Measurements from ENCODE around the gene ANAPC1.
"Not testable (repeated sequence)": the region's sequence is repeated elsewhere in the genome, so short reads cannot be mapped to it uniquely, and the experiment has no call there.

The ANAPC1 gene

DNA sequence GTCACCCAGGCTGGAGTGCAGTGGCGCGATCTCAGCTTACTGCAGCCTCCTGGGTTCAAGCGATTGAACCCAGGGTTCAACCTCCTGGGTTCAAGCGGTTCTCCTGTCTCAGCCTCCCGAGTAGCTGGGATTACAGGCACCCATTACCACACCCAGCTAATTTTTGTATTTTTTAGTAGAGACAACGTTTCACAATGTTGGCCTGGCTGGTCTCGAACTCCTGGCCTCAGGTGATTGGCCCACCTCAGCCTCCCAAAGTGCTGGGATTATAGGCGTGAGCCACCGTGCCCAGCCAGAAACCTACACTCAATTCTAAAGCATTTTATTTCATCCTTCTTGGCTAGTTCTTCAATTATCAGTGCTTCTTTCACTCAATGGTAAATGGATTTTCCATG is 21.5 kb upstream of the ANAPC1 start:
- DNase-seq (ENCODE audit: low spot score): not testable (repeated sequence)

DNA sequence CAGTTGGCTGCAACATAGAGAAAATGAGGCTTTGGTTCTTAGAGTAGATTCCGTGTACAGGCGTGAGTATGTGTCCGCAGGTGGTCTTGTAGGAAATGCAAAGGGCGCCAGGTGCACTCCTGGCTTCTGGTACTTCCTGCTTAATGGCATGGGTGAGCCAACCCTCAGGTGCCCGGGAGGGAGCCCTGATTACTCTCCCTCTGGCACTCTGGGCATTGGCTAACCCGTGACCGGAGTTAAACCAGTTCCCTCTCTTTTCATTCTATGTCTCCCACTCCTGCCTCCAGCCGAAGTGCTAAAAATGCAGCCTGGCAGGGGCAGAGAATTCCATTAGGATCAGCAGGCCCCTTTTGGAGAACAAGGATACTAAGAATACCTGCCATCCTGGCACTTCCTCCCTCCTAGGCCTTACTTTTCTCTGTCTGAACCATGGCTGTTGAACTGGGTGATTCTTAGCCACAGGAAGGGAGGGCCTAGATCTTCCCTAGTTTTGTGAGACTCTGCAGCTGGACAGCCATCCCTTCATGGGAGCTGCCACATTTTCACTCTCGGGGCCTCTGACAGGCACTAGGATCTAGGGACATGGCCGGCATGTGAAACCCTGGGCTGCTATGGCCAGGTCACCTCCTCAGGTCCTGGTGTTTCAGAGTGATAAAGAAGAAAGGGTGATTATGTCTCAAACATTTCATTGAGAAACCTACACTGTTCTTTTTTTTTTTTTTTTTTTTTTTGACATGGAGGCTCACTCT is 20.9 kb upstream of the ANAPC1 start:
- DNase-seq (ENCODE audit: low spot score): no peak

DNA sequence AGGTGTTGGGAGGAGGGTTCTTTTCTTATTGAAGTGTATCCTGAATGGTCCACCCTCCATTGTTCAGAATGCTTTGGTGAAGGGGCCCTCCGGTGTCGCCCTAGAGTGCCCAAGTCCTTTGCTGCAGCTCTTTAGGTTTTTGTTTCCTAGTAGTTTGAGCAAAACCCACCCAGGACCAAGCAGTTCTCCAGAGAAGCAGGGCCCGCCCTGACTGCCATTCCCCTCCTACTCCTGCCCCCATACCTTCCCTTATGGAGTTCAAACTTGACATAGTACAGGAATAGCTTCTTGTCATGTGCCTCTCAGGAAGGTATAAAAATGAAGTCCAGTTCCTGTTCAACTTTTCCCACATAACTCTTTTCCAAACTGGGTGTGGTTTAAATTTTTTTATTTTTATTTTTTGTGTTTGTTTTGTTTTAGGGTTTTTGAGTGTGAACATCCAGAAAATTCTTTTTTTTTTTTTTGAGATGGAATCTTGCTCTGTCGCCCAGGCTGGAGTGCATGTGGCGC is 20.0 kb upstream of the ANAPC1 start:
- no peak for DNase-seq (ENCODE audit: low spot score)

DNA sequence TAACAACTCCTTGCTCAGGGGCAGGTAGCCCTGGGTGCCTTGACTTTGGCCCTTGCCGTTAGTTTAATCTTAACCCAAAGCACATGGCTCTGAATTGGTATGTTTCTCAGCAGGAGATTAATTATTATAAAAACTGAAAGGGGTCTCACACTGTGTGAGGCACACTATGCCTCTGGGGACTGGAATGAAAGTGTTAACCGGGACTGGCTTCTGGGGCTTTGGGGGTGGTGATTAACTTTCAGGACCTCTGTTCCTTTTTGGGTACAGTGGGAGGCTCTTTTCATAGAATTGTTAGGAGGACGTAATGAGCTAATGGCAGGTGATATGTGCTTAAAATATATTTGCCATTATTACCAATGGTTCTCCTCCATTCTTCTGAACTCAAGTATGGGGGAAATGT is 19.5 kb upstream of the ANAPC1 start:
- no peak for DNase-seq (ENCODE audit: low spot score)

DNA sequence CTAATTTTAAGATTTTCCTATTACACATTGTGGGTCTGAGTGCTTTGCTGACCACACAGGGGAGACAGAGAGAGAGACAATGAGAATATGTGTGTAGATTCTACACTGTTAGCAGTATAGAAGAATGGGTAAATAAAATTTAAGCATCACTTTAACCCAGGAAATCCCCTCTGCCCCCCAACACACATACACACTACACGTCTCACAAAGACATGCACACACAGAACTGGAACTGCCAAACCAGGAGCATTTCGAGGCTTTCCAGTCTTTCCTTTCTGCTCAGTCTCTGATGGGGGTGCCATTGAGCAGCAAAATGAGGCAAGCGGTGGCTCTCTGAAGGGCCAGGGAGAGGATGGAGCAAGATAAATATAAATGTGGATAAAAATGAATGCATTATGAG is 16.9 kb upstream of the ANAPC1 start:
- DNase-seq (ENCODE audit: low spot score): no peak

DNA sequence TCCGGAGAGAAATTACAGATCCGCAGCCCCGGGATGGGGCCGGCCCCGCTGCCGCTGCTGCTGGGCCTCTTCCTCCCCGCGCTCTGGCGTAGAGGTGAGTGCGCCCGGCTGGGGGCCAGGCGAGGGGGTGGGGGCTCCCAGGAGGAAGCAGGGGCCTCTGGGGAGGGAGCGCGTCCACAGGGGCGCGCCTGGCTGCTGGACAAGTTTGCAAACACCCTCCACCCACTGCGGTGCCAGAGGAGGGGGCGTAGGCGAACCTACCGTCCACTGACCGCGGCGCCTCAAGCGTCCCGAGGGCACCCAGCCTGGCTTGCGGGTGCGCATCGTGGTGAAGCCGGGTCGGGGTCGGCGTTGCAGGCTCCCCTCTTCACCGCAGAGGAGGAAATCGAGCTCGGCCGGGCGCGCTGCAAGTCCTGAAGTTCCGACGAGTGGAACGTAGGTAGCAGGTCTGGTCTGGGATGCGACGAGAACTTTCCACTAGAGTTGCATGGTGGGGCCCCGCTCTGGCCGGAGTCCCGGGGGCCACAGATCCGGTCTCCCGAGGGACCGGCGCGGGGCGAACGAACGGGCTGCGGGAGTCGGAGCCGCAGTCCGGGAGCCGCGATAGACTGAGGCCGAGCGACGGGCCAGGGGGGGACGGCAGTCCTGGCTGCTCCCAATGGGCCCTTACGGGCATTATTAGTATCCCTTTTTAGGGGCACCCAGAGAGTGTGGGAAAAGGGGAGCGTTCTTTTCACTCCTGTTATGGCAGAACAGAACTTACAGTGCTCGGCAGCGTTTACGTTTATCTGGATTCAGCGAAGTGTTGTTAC is 14.9 kb upstream of the ANAPC1 start:
- no peak for DNase-seq (ENCODE audit: low spot score)

DNA sequence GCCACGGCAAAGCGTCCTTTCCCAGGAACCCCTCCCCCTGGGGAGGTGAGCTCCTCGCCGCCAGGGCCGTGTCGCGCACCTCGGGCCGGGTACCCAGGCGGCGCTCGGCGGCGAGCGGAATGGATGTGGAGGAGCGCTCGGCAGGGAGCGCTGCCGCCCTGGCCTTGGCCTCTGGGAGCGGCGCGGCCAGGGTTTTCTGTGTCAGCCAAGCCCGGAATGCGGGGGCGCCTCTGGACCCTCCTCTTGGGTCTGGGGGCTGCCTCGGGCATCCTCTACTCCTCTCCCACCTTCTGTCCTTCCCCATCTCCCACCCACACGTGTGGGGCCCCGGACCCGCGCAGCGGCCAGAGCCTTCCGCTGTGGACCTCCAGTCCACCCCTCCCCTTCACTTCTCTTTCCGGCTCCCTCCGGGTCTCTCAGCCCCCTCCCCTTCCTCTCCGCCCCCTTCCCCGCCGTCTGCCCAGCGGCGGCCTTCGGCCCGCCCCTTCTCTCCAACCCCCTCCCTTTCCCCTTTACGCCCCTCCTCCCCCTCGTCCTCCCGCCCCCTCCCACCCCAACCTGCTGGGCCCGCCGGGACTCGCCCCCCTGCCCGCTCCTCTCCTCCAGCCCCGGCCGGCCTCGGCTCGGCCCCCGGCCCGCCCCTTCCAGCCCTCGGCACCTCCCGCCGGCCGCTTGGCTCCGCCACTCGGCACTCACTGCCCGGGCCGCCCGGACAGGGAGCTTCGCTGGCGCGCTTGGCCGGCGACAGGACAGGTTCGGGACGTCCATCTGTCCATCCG is 14.1 kb upstream of the ANAPC1 start, which contains the start of gene MERTK:
TSS of gene MERTK (plus strand) at position 684 of the 779 bp plus-strand sequence. CDS start 129 bp downstream, outside the sequence.
- DNase-seq (ENCODE audit: low spot score): peak; percentile 73

DNA sequence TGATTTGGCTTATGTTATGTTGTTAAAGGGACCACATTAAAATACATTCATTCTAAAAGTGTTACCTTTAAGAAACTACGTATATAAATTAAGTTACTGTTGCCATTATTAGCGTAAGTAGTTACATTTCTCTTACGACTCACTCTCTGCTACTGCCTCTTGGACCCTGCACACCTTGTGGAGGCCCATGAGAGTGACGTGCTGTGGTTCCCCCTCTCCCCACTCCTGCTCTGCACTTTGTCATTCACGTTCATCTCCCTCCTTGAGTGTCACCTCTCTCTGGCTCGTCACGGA is 13.6 kb upstream of the ANAPC1 start:
- DNase-seq (ENCODE audit: low spot score): no peak

DNA sequence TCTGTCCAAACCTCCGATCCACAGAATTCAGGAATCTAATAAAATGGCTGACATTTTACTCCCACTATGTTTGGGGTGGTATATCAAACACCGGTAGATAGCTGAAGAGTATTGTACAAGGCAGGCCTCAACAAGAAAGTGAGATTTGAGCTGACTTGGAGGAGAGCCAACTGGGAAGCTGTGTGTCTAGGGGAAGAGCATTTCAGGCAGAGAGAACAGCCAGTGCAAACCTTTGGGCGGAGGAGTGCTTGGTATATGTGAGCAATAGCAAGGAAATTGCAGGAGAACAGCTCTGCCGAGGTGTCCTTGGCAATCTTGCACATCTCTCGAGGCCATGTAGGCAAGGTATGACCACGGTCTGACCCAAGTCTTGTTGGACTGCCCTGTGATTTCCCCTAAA is 12.6 kb upstream of the ANAPC1 start:
- no peak for DNase-seq (ENCODE audit: low spot score)

DNA sequence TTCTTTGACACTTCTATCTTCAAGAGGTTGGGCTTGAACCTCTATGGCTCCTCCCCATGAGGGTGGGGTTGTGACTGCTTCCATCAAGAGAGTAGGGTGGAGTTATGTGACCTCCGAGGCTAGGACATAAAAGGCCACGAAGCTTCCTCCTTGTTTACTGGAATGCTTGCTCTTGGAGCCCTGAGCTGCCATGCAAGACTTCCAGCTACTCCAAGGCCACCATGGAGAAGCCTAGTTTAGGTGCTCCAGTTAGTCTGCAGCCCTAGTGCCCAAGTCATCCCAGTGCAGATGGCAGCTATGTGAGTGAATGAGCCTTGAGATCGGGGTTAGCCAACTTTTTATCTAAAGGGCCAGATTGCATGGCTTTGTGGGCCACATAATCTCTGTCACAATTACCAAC is 12.0 kb upstream of the ANAPC1 start:
- peak; percentile 16 for DNase-seq (ENCODE audit: low spot score)

DNA sequence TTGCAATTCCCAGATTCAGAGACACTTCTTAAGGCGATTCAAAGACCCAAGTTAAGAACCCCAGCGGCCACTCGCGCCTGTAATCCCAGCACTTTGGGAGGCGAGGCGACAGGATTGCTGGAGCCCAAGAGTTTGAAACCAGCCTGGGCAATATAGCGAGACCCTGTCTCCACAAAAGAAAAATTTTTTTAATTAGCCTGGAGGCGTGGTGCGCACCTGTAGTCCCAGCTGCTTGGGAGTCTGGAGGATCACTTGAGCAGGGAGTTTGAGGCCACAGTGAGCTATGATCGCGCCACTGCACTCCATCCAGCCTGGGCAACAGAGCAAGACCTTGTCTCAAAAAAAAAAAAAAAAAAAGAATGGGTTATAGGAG is 585 bp upstream of the ANAPC1 start:
- DNase-seq (ENCODE audit: low spot score): peak; percentile 31

DNA sequence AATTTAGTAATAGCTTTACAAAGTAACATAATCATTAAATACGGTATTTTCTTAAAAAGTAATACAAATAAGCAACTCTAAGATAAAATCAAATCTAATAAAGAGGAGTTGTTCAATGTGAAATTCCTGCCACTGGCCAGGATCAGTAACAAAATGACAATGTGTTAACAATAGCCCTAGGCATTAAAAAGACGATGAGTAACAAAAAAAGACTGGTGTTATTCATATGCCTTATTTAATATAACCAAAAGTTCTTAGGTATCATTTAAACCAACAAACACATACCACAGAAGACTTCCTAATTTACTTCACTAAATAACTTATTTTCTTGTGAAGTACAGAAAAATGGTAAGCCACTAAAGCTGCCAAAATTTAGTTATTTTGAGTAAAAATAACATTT is 11.2 kb downstream of the ANAPC1 start:
- DNase-seq (ENCODE audit: low spot score): not testable (repeated sequence)

DNA sequence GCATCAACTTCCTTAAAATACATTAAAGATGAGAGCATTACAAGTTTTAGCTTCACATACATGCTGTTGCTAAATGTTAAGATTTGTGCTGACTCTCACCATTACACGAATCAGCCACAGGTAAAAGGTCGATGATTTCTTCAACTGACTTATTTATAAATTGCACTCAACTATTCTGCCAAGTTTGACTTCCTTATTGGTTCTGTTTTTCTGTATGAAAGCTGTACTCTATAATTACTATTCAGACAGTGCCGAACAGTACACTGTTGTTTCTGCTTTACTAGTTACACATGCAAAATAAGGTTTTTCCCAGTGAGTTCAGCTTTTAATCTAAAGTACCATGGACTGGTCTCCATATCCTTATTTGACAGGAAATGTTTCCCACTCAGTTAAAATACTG is 18.9 kb downstream of the ANAPC1 start:
- not testable (repeated sequence) for DNase-seq (ENCODE audit: low spot score)

DNA sequence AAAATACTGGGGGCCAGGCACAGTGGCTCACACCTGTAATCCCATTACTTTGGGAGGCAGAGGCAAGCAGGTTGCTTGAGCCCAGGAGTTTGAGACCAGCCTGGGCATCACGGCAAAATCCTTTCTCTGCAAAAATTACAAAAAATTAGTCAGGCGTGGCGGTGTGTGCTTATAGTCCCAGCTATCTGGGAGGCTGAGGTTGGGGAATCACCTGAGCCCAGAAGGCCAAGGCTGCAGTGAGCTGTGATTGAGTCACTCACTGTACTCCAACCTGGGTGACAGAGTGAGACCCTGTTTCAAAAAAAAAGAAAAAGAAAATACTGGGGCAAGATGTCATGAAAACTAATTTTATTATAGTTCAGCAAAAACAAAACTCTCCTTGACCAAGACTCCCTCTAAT is 24.0 kb downstream of the ANAPC1 start:
- DNase-seq (ENCODE audit: low spot score): not testable (repeated sequence)

DNA sequence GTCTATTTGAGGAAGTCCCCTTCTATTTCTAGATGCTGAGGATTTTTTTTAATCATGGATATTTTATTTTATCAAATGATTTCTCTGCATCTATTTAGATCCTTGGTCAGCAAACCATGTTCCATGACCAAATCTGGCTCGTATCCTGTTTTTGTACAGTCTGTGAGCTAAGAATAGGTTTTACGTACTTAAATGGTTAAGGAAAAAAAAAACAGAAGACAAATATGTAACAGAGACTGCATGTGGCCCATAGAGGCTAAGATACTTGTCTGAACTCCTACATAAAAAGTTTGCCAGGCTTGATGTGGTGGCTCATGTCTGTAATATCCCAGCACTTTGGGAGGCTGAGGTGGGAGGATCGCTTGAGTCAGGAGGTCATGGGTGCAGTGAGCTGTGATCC is 31.4 kb downstream of the ANAPC1 start:
- not testable (repeated sequence) for DNase-seq (ENCODE audit: low spot score)

DNA sequence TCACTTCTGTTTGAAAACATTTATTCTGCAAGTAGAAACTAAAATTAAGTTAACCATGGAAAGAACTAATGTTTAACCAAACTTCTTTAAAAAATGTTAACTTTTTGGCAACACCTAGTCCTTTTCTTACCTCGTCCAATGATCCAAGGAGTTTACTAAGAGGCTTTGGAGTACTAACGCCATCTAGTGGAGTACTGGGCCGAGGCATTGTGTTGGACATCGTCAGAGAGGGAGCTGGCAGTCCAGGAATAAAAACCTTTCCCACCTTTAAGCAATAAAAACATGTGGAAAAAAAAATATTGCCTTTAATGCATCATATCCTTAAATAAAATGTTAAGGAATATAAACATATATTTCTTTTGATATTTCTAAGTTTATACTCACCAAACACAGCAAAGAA is 33.3 kb downstream of the ANAPC1 start:
- DNase-seq (ENCODE audit: low spot score): not testable (repeated sequence)

DNA sequence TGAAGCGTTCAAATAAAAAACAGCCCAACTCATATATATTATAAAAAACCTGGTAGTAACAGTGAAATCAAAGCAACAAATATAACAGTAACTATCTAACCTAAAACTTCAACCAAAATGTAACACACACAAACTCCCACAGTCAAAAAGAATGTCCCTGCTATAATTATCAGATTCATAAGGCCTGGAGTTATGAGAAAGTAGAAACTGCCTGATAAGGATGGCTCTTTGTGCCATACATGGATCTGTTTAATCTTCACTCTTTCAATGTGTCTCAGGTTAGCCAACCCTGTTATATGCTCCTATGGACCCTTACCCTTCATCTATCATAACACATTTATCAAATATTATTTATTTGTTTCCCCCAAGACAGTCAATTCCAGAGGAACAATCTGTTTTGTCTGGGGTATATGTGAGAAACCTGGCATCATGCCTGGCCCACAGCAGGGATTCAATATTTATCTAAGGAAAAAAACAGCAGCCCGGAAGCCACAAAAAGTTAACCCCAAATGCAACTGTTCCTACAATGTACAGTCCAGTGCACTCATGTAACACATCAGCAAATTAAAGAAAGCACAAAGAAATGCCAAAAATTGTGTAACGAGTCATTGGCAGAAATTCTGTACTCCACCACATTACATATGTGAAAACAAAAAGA is 44.2 kb downstream of the ANAPC1 start:
- DNase-seq (ENCODE audit: low spot score): not testable (repeated sequence)

DNA sequence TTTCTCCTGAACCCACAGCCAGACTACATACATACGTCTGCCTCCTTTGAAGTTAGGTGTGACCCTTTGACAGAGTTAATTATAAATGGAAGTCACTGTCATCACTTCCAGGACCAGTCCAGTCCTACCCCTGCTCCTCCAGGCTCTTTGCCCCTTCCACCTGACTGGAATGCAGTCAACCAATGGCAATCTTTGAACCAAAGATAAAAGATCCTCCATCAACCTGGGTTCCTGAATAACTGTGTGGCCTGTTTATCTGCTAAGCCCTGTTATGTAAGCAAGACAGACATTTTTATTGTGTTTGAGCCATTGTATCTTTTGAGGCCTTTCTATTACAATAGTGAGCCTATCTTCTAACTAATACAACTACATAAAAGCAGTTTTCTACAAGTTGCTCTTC is 45.0 kb downstream of the ANAPC1 start:
- not testable (repeated sequence) for DNase-seq (ENCODE audit: low spot score)

DNA sequence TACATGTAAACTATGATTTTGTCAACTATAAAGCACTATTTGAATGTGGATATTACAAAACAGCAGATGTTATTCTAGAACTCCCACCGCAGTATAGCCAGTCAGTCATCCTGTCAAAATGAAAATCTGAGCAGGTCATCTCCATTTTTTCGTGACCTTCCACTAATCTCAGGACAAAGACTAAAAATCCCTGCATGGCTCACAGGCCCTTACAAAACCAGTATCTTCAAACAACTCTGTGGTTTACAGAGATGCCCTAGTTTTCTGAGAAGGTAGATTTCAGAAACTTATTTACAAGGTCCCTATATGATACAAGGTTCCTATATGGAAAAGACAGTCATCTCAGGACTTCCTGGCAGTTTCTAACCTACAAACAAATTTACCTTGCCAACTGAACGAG is 49.8 kb downstream of the ANAPC1 start:
- not testable (repeated sequence) for DNase-seq (ENCODE audit: low spot score)

DNA sequence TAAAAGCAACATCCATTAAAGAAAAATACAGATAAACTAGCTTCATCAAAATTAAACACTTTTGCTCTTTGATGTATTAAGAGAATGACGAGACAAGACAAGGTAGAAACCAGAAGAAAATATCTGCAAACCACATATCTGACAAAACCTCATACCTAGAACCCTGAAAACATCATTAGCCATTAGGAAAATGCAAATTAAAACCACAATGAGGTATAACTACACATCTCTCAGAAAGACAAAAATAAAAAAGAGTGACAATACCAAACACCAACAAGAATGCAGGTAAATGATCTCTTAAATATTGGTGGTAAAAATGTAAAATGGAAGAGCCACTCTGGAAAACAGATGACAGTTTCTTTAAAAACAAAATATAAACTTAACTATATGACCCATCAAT is 53.5 kb downstream of the ANAPC1 start:
- DNase-seq (ENCODE audit: low spot score): not testable (repeated sequence)

DNA sequence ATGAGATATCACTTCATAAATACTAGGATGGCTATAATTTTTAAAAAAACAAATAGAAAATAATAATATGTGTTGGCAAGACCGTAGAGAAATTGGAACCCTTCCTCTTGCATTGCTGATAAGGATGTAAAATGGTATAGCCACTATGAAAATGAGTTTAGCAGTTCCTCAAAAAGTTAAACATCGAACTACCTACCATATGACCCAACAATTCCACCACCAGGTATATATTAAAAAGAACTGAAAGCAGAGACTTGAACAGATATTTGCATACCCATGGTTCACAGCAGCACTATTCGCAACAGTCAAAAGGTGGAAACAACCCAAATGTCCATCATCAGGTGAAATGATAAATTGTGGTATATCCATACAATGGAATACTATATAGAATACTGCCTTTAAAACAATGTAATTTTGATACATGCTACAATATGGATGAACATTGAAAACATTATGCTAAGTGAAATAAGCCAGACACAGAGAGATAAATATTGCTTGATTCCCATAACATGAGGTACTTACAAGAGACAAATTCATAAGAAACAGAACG is 55.7 kb downstream of the ANAPC1 start:
- not testable (repeated sequence) for DNase-seq (ENCODE audit: low spot score)

Data from LoVo (cell line).